ENCODE results near the gene GP2. TPM values are rescaled to one million over a fixed set of nuclear protein-coding genes. Genes with fewer than 3 reads are reported as not detected.

The GP2 gene
- total RNA-seq, 3 donors from 2014 or later = 0.85 to 6.2 (median 2.5) TPM

GRCh38 chr16:20285993-20286499 lies 41.3 kb downstream of the GP2 start:
- H3K4me3 ChIP-seq = no peak overlapping the region
- no peaks in the 10 kb centered on the region for H3K9me3 ChIP-seq
- DNase-seq = no peak
- TF ChIP-seq CTCF (IDR thresholded peaks at IDR 0.05) = no peak
- no peak for ATAC-seq
- no peaks in the 10 kb centered on the region for H3K4me1 ChIP-seq (ENCODE audit: low read depth)
- H3K36me3 ChIP-seq (ENCODE audit: low read depth) = no peaks in the 10 kb centered on the region
- intact Hi-C loops (cut with DNase I, micrococcal nuclease) = no loop called here

- no peak for DNase-seq
- no peaks in the 10 kb centered on the region for H3K4me1 ChIP-seq (ENCODE audit: low read depth)
- no peak overlapping the region for H3K4me3 ChIP-seq
- ATAC-seq = no peak
- no peaks in the 10 kb centered on the region for H3K36me3 ChIP-seq (ENCODE audit: low read depth)
- no peak for TF ChIP-seq CTCF (IDR thresholded peaks at IDR 0.05)
- no peaks in the 10 kb centered on the region for H3K9me3 ChIP-seq
- intact Hi-C loops (cut with DNase I, micrococcal nuclease) = no loop called here
These were observed 47.1 kb downstream of the GP2 start for GRCh38 chr16:20280259-20280658.

- no peaks in the 10 kb centered on the region for H3K36me3 ChIP-seq (ENCODE audit: low read depth)
- no peak for ATAC-seq
- no peaks in the 10 kb centered on the region for H3K4me1 ChIP-seq (ENCODE audit: low read depth)
- no peak for DNase-seq
- H3K4me3 ChIP-seq = no peak overlapping the region
- TF ChIP-seq CTCF (IDR thresholded peaks at IDR 0.05) = no peak
- intact Hi-C loops (cut with DNase I, micrococcal nuclease) = no loop called here
- no peaks in the 10 kb centered on the region for H3K9me3 ChIP-seq
These were observed 55.4 kb downstream of the GP2 start for GRCh38 chr16:20271893-20272292.

- H3K4me1 ChIP-seq (ENCODE audit: low read depth) = no peaks in the 10 kb centered on the region
- no peak overlapping the region for H3K4me3 ChIP-seq
- H3K9me3 ChIP-seq = no peaks in the 10 kb centered on the region
- intact Hi-C loops (cut with DNase I, micrococcal nuclease) = no loop called here
- ATAC-seq (peak; percentile 42), DNase-seq (peak in 1 of 3 donors; percentile 14)
- no peak for TF ChIP-seq CTCF (IDR thresholded peaks at IDR 0.05)
- H3K36me3 ChIP-seq (ENCODE audit: low read depth) = no peaks in the 10 kb centered on the region
These were observed 58.9 kb downstream of the GP2 start for GRCh38 chr16:20268409-20268808.

GRCh38 chr16:20265019-20265418 lies 62.3 kb downstream of the GP2 start:
- no peak for DNase-seq
- no peak for ATAC-seq
- Histone ChIP-seq H3K36me3 (ENCODE audit: low read depth) (no peaks in the 10 kb centered on the region), H3K4me1 (ENCODE audit: low read depth) (no peaks in the 10 kb centered on the region), H3K4me3 (no peak overlapping the region), H3K9me3 (no peaks in the 10 kb centered on the region)
- intact Hi-C loops (cut with DNase I, micrococcal nuclease) = no loop called here
- no peak for TF ChIP-seq CTCF (IDR thresholded peaks at IDR 0.05)
